GM12874 (cell line): ENCODE data around the gene TMEM167B.
A peak's percentile ranks its signal among the peaks of the same experiment; 100 is the strongest.

Source experiments
- CTCF ChIP-seq: IDR thresholded peaks from 2 replicates; pipeline ENCODE4 v1.5.1; 2011; ENCODE audit warnings: low read depth, mild to moderate bottlenecking, control low read depth, low read length, moderate library complexity; ENCODE audit not compliant: insufficient read depth

TMEM167B gene

GRCh38 chr1:109112056-109112651, 21.6 kb downstream of the TMEM167B start:
- peak; percentile 32; the same call in 1 of the 2 replicates for TF ChIP-seq CTCF

- TF ChIP-seq CTCF: peak; percentile 95
These were observed 22.2 kb downstream of the TMEM167B start for GRCh38 chr1:109112652-109113285.

GRCh38 chr1:109113590-109114341, 23.2 kb downstream of the TMEM167B start, which contains the start of gene ELAPOR1:
ELAPOR1 (plus strand) TSS chr1:109114115; CDS start chr1:109114184, 69 bp downstream.
- TF ChIP-seq CTCF: no peak

GRCh38 chr1:109114342-109114674, 23.7 kb downstream of the TMEM167B start:
- no peak for TF ChIP-seq CTCF

GRCh38 chr1:109115685-109116084, 25.1 kb downstream of the TMEM167B start:
- no peak for TF ChIP-seq CTCF

- no peak for TF ChIP-seq CTCF
These were observed 25.7 kb downstream of the TMEM167B start for GRCh38 chr1:109116286-109116685.

- TF ChIP-seq CTCF: no peak
These were observed 27.5 kb downstream of the TMEM167B start for GRCh38 chr1:109118089-109118488.
